Measurements from ENCODE around the gene CLP1.
A peak's percentile ranks its signal among the peaks of the same experiment; 100 is the strongest.

The CLP1 gene

DNA sequence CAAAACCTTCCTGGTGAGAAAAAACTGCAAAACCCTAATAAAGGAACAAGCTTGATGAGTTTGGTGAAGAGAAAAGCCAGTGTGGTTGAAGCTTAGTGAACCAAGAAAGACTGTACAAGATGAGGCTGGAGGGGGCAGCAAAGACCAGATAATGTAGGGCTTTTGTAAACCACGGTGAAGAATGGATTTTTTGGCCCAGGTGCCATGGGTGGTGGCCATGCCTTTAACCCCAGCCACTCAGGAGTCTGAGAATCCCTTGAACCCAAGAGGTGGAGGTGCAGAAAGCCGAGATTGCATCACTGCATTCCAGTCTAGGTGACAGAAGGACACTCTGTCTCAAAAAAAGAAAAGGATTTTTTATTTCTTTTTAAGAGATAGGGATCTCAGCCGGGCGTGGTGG lies 5.3 kb downstream of the CLP1 start:
- H2AFZ ChIP-seq (ENCODE audit: low read length, unreplicated experiment) = no peak overlapping the region

DNA sequence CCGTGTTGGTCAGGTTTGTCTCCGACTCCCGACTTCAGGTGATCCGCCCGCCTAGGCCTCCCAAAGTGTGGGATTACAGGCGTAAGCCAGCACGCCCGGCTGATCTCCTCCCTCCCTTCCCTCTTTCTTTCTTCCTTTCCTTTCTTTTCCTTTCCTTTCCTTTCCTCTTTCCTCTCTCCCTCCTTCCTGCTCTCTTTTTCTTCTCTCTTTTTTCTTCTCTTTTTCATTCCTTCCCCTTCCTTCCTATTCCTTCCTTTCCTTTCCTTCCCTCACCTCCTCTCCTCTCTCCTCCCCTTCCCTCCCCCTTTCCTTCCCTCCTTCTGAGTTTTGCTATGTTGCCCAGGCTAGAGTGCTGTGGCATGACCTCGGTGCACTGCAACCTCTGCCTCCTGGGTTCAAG lies 6.4 kb downstream of the CLP1 start:
- Histone ChIP-seq H3K4me1 (ENCODE audit: control insufficient read depth, insufficient read depth, low read length, unreplicated experiment) (peaks cover 5% of the 10 kb centered on the region), H3K36me3 (ENCODE audit: insufficient read depth, low read length) (peaks cover 16% of the 10 kb centered on the region; the same call in 1 of the 2 replicates), H3K27ac (ENCODE audit: low read depth, low read length) (no peak overlapping the region), H2AFZ (ENCODE audit: low read length, unreplicated experiment) (no peak overlapping the region), H3K79me2 (ENCODE audit: control insufficient read depth, insufficient read depth, low read length, unreplicated experiment) (peaks cover 21% of the 10 kb centered on the region), H3K4me3 (ENCODE audit: low read depth, low read length) (no peak overlapping the region), H3K27me3 (ENCODE audit: insufficient read depth, low read length) (no peaks in the 10 kb centered on the region)

More for the DNA sequence above, 5.3 kb downstream of the CLP1 start:
- H3K27me3 ChIP-seq (ENCODE audit: insufficient read depth, low read length) = no peaks in the 10 kb centered on the region
- H3K4me3 ChIP-seq (ENCODE audit: low read depth, low read length) = no peak overlapping the region
- H3K4me1 ChIP-seq (ENCODE audit: control insufficient read depth, insufficient read depth, low read length, unreplicated experiment) = peaks cover 5% of the 10 kb centered on the region
- H3K27ac ChIP-seq (ENCODE audit: low read depth, low read length) = no peak overlapping the region
- peaks cover 21% of the 10 kb centered on the region for H3K79me2 ChIP-seq (ENCODE audit: control insufficient read depth, insufficient read depth, low read length, unreplicated experiment)
- H3K36me3 ChIP-seq (ENCODE audit: insufficient read depth, low read length) = peaks cover 16% of the 10 kb centered on the region; the same call in 1 of the 2 replicates

DNA sequence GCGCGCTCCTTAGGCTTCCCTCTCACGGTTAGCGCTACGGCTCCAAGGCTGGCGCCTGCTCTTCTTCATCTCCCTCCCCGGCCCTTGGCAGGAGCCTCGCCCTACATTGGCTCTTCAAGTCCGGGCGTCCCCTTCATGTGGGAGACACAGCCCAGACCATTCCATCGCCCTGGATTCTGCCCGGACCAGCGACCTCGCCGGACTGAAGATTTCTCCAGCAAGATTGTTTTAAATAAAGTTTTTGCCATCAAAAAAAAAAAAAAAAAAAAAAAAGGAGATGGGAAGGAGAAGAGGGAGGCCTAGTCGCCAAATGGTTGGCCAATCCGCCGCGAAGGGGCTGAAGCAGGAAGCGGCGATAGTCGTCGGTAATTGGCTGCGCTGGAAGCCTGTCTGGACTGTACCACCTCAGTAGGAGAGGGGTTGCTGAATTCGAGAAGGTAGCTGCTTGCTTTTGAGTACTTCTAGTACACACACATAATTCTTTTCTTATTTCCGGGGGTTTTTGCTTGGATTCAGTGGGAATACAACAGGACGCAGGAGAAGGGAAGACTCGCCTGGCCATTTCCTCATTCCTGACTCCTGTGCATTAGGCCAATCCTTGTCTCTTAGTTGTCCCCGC lies 9.7 kb downstream of the CLP1 start:
- peak overlapping the region; percentile 98 for H3K27ac ChIP-seq (ENCODE audit: low read depth, low read length)
- peak overlapping the region; percentile 96 for H2AFZ ChIP-seq (ENCODE audit: low read length, unreplicated experiment)
- no peaks in the 10 kb centered on the region for H3K27me3 ChIP-seq (ENCODE audit: insufficient read depth, low read length)
- peaks cover 42% of the 10 kb centered on the region for H3K79me2 ChIP-seq (ENCODE audit: control insufficient read depth, insufficient read depth, low read length, unreplicated experiment)
- H3K36me3 ChIP-seq (ENCODE audit: insufficient read depth, low read length) = peaks cover 9% of the 10 kb centered on the region
- H3K4me3 ChIP-seq (ENCODE audit: low read depth, low read length) = peak overlapping the region; percentile 84
- peaks cover 11% of the 10 kb centered on the region for H3K4me1 ChIP-seq (ENCODE audit: control insufficient read depth, insufficient read depth, low read length, unreplicated experiment)

DNA sequence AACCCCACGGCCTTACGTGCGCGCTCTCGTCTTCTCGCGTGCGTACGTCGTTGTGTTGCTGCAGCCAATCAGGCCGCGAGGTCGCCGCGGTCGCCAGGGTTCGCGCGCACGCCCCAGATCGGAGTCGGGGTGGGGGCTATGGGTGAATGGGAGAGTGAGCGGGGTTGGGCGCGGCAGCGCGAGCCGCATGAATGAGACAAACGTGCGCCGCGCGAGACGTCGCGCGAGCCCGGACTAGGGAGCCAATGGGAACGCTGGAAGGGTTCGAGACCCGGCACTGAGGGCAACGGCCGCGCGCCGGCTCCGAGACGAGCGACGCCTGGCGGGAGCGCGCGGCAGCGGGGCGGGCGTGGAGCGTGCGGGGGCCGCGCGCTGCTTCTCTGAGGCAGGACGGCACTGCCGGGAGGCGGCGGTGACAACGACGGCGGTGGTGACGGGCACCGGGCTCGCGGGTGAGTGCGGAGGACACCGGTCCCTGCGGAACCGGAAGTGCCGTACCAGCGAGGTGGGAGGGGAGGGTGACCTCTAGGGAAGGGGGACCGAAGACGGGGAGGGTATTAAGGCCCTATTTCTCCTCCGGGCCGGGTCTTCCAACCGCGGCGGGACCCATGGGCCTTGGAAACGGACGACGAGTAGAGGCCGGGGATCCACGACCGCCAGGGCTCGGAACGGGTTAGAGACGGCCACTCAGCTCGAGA lies 10.3 kb downstream of the CLP1 start, which contains the start of gene ZDHHC5:
Gene ZDHHC5, plus strand, starts transcription at position 379 of the 698 bp plus-strand sequence. CDS start 4,977 bp downstream, outside the sequence.
- H3K4me3 ChIP-seq (ENCODE audit: low read depth, low read length) = peak within 1 kb of the TSS; percentile 84
- peak within 1 kb of the TSS; percentile 98 for H3K27ac ChIP-seq (ENCODE audit: low read depth, low read length)
- H3K36me3 ChIP-seq (ENCODE audit: insufficient read depth, low read length) = peaks cover 15% of the 10 kb centered on the region
- no peaks in the 10 kb centered on the region for H3K27me3 ChIP-seq (ENCODE audit: insufficient read depth, low read length)
- H3K79me2 ChIP-seq (ENCODE audit: control insufficient read depth, insufficient read depth, low read length, unreplicated experiment) = peaks cover 49% of the 10 kb centered on the region
- H3K4me1 ChIP-seq (ENCODE audit: control insufficient read depth, insufficient read depth, low read length, unreplicated experiment) = peaks cover 11% of the 10 kb centered on the region
- H2AFZ ChIP-seq (ENCODE audit: low read length, unreplicated experiment) = peak within 1 kb of the TSS; percentile 96

DNA sequence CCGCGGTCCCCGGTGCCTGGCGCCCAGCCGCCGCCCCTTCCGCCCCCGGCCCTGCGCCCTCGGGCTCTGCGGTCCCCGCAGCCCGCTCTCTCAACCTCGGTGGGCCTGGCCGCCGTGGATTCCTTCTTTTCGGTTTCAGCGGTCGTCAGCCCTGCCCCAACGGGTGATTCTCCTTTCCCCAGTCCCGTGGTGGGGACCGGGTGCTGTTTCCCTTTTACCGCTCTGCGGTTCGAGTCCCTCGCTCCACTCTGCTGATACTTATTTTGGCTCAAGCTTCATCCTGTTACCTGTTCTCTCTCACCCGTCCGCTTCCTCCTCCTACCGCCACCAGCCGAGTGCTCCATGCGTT lies 10.8 kb downstream of the CLP1 start:
- Histone ChIP-seq H3K79me2 (ENCODE audit: control insufficient read depth, insufficient read depth, low read length, unreplicated experiment) (peaks cover 54% of the 10 kb centered on the region), H3K4me3 (ENCODE audit: low read depth, low read length) (peak overlapping the region; percentile 84), H3K27ac (ENCODE audit: low read depth, low read length) (peak overlapping the region; percentile 98), H3K36me3 (ENCODE audit: insufficient read depth, low read length) (peaks cover 19% of the 10 kb centered on the region), H2AFZ (ENCODE audit: low read length, unreplicated experiment) (peak overlapping the region; percentile 65), H3K4me1 (ENCODE audit: control insufficient read depth, insufficient read depth, low read length, unreplicated experiment) (peaks cover 11% of the 10 kb centered on the region), H3K27me3 (ENCODE audit: insufficient read depth, low read length) (no peaks in the 10 kb centered on the region)

DNA sequence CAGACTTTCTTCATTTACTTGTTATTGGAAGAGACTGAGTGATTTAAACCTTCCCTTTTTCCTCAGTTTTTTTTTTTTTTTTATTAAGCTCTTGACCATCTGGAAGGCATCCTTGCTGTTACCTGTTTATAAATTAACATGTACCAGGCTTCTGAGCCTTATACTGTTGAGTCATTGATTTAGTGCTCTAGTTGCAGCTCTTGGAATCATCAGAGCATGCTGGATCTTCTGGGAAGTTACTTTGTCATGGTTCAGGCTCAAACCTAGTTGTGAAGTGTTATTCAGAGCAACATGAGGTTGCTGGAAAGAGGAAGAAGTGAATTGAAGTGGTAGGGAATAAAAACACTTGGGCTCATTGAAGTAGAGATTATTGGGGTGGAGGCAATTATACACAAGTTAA lies 16.7 kb downstream of the CLP1 start:
- Histone ChIP-seq H3K27ac (ENCODE audit: low read depth, low read length) (no peak overlapping the region), H3K4me3 (ENCODE audit: low read depth, low read length) (no peak overlapping the region), H3K27me3 (ENCODE audit: insufficient read depth, low read length) (no peaks in the 10 kb centered on the region), H3K79me2 (ENCODE audit: control insufficient read depth, insufficient read depth, low read length, unreplicated experiment) (peaks cover 83% of the 10 kb centered on the region), H3K36me3 (ENCODE audit: insufficient read depth, low read length) (peaks cover 26% of the 10 kb centered on the region), H3K4me1 (ENCODE audit: control insufficient read depth, insufficient read depth, low read length, unreplicated experiment) (peaks cover 4% of the 10 kb centered on the region), H2AFZ (ENCODE audit: low read length, unreplicated experiment) (no peak overlapping the region)

DNA sequence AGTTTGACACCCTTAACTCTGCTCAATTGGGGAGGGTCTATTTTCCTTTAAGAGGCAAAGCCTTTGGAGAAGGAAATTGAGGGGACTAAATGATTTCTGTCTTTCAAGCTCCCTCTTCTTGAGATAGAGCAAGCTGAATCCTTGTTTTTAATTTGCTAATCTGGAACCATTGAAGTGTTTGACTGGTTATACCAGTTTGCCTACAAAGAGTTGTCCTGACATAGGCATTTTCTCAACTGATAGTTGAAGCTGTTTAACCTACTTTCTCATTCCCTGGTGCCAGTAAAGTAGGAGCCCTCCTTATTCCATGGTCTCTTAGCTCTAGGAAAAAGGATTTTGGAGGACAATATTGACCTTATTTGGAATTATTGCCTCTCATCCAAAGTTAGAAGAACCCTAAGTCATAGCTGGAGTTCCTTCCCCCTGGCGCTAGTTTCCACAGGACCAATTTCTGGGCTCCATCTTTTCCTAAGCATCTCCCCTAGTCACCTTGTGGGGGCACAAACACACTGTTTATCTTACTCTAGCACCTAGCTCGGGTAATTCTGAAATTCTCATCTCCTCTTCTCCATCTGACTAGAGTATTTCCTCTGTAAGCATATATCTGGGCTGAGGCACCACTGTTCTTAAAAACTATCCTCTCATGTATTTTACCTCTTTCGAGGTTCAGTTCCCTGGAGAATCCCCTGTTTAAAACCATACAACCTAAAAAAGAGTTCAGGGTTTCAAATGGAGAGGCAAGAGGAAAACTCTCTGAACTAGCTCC lies 17.8 kb downstream of the CLP1 start:
- H3K4me3 ChIP-seq (ENCODE audit: low read depth, low read length) = no peak overlapping the region
- H3K4me1 ChIP-seq (ENCODE audit: control insufficient read depth, insufficient read depth, low read length, unreplicated experiment) = peaks cover 10% of the 10 kb centered on the region
- H3K79me2 ChIP-seq (ENCODE audit: control insufficient read depth, insufficient read depth, low read length, unreplicated experiment) = peaks cover 83% of the 10 kb centered on the region
- H3K36me3 ChIP-seq (ENCODE audit: insufficient read depth, low read length) = peaks cover 26% of the 10 kb centered on the region
- no peak overlapping the region for H2AFZ ChIP-seq (ENCODE audit: low read length, unreplicated experiment)
- H3K27ac ChIP-seq (ENCODE audit: low read depth, low read length) = no peak overlapping the region
- H3K27me3 ChIP-seq (ENCODE audit: insufficient read depth, low read length) = no peaks in the 10 kb centered on the region

DNA sequence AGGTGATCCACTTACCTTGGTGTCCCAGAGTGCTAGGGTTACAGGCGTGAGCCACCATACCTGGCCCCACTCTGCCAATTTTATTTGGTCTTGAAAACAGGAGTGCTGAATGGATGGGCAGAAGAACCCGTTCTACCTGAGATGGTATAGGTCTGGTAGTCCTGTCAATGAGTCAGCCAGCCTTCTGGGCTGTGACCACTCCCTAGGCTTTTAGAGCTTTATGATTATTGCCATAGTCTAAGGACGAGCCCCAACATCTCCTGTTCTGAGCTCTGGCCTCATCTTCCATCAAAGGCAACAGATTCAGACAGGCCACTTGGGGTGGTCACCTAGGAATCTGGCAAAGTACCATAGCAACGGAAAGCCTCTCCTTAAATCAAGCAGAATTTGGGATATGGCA lies 21.8 kb downstream of the CLP1 start:
- Histone ChIP-seq H3K27ac (ENCODE audit: low read depth, low read length) (peak overlapping the region; percentile 23; the same call in 1 of the 2 replicates), H3K4me1 (ENCODE audit: control insufficient read depth, insufficient read depth, low read length, unreplicated experiment) (peaks cover 18% of the 10 kb centered on the region), H3K4me3 (ENCODE audit: low read depth, low read length) (no peak overlapping the region), H2AFZ (ENCODE audit: low read length, unreplicated experiment) (no peak overlapping the region), H3K36me3 (ENCODE audit: insufficient read depth, low read length) (peaks cover 31% of the 10 kb centered on the region), H3K79me2 (ENCODE audit: control insufficient read depth, insufficient read depth, low read length, unreplicated experiment) (peaks cover 76% of the 10 kb centered on the region), H3K27me3 (ENCODE audit: insufficient read depth, low read length) (no peaks in the 10 kb centered on the region)

DNA sequence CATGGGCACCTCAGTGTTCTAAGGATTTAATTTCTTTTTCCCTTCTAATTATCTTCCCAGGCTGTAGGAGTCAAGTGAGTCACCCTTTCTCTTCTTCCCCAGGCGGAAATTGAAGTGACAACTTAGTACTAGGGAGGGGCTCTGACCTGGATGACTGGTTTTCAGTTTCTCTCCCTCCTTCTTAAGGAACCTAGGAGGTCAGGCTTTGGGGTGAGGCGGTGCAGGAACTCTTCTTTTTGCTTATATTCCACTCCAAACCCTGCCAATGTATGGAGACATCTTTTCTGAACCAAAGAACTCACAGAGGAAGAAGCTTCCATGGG lies 23.0 kb downstream of the CLP1 start:
- Histone ChIP-seq H3K27ac (ENCODE audit: low read depth, low read length) (peak overlapping the region; percentile 23; the same call in 1 of the 2 replicates), H3K36me3 (ENCODE audit: insufficient read depth, low read length) (peaks cover 31% of the 10 kb centered on the region), H3K79me2 (ENCODE audit: control insufficient read depth, insufficient read depth, low read length, unreplicated experiment) (peaks cover 64% of the 10 kb centered on the region), H3K27me3 (ENCODE audit: insufficient read depth, low read length) (no peaks in the 10 kb centered on the region), H2AFZ (ENCODE audit: low read length, unreplicated experiment) (no peak overlapping the region), H3K4me3 (ENCODE audit: low read depth, low read length) (no peak overlapping the region), H3K4me1 (ENCODE audit: control insufficient read depth, insufficient read depth, low read length, unreplicated experiment) (peaks cover 18% of the 10 kb centered on the region)

DNA sequence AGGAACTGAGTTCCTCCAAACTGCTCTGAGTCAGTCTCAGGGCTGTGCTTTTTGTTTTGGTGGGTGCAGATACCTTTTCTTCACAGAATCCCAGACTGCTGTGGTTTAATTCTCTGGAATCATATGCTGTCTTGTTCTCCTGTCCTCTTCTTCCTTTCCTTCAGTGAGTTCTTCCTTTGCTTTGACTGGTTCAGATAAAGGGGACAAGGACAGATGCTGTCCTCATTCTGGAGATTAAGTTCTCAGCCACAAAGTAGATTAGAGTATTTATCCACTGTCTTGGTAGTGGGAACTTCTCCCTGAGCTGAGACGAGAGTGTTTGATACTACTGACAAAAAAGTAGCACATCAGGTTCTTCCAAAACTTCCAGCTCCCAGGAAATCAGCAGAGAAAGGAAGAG lies 23.6 kb downstream of the CLP1 start:
- Histone ChIP-seq H3K79me2 (ENCODE audit: control insufficient read depth, insufficient read depth, low read length, unreplicated experiment) (peaks cover 58% of the 10 kb centered on the region), H3K27me3 (ENCODE audit: insufficient read depth, low read length) (no peaks in the 10 kb centered on the region), H3K36me3 (ENCODE audit: insufficient read depth, low read length) (peaks cover 31% of the 10 kb centered on the region), H3K27ac (ENCODE audit: low read depth, low read length) (no peak overlapping the region), H3K4me3 (ENCODE audit: low read depth, low read length) (no peak overlapping the region), H3K4me1 (ENCODE audit: control insufficient read depth, insufficient read depth, low read length, unreplicated experiment) (peaks cover 18% of the 10 kb centered on the region), H2AFZ (ENCODE audit: low read length, unreplicated experiment) (no peak overlapping the region)

All from ACC112 (cell line).